Effector memory CD4-positive, alpha-beta T cell (primary cell): ENCODE results near the gene HEXA.
"Not testable (repeated sequence)": the region's sequence is repeated elsewhere in the genome, so short reads cannot be mapped to it uniquely, and the experiment has no call there.

ENCODE experiments used
- DNase-seq, 3 donors: peaks; one replicate each; pipeline ENCODE4 v3.0.0-alpha.2; 2020
- H3K27ac ChIP-seq: 2 replicates; pipeline ENCODE4 v1.7.0; 2013; ENCODE audit warnings: mild to moderate bottlenecking, low read length, moderate library complexity; ENCODE audit not compliant: insufficient read depth, poor library complexity, severe bottlenecking
- H3K27me3 ChIP-seq: replicated peaks from 2 replicates; pipeline ENCODE4 v1.7.0; 2013; ENCODE audit warnings: mild to moderate bottlenecking, low read length; ENCODE audit not compliant: insufficient read depth, control insufficient read depth, poor library complexity, severe bottlenecking
- H3K36me3 ChIP-seq: 2 replicates; pipeline ENCODE4 v1.7.0; 2013; ENCODE audit warnings: mild to moderate bottlenecking, low read length, moderate library complexity; ENCODE audit not compliant: control insufficient read depth, insufficient read depth
- H3K4me1 ChIP-seq: 2 replicates; pipeline ENCODE4 v1.7.0; 2013; ENCODE audit warnings: low read length, mild to moderate bottlenecking; ENCODE audit not compliant: control insufficient read depth, insufficient read depth, poor library complexity, severe bottlenecking
- H3K4me3 ChIP-seq: 2 replicates; pipeline ENCODE4 v1.7.0; 2013; ENCODE audit warnings: low read length, low read depth, mild to moderate bottlenecking; ENCODE audit not compliant: insufficient read depth, poor library complexity, severe bottlenecking
- H3K9me3 ChIP-seq: 2 replicates; pipeline ENCODE4 v1.7.0; 2013; ENCODE audit warnings: mild to moderate bottlenecking, low read length, moderate library complexity; ENCODE audit not compliant: control insufficient read depth

HEXA gene

DNA sequence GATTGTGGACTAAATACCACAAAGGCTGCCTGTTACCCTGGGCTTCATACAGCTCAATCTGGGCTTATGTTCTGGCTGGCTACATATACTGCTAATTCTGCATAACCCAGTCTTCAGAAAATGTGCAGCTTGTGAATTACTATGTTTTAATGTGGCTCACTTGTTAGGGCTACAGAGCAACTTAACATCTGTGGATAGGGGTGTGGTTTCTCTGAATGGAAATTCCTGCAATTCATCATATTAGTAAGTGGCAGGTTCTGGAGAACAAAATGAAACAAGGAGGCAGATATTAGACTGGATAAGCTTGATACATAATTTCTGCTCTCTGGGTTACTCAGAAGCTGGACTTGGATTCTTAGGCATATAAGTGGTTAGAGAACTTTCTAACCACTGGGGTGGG is 29.0 kb upstream of the HEXA start:
- no peak for DNase-seq
- no peaks in the 10 kb centered on the region for H3K9me3 ChIP-seq

DNA sequence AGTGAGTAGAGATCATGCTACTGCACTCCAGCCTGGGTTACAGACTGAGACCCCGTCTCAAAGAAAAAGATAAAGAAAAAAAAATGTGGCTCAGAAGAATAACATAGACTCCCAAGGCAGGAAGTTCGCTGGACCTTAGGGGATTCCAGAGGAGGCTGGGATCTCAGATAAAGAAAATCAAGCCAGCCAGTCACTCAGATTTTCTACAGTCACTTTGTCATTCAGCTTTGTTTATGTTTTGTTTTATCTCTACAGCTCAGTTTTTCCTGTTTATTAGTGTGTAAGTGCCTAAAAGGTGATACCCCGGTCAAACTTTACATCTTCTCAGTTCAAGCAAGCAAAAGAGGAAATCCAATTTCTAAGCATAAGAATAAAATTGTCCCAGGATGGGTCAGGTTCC is 28.5 kb upstream of the HEXA start:
- no peak for DNase-seq
- Histone ChIP-seq H3K27ac (no peak overlapping the region), H3K4me1 (no peaks in the 10 kb centered on the region), H3K4me3 (no peak overlapping the region), H3K36me3 (no peaks in the 10 kb centered on the region), H3K9me3 (no peaks in the 10 kb centered on the region), H3K27me3 (no peaks in the 10 kb centered on the region)

More for the DNA sequence above, 29.0 kb upstream of the HEXA start:
- Histone ChIP-seq H3K27me3 (no peaks in the 10 kb centered on the region), H3K27ac (no peak overlapping the region), H3K4me3 (no peak overlapping the region), H3K36me3 (no peaks in the 10 kb centered on the region), H3K4me1 (no peaks in the 10 kb centered on the region)

DNA sequence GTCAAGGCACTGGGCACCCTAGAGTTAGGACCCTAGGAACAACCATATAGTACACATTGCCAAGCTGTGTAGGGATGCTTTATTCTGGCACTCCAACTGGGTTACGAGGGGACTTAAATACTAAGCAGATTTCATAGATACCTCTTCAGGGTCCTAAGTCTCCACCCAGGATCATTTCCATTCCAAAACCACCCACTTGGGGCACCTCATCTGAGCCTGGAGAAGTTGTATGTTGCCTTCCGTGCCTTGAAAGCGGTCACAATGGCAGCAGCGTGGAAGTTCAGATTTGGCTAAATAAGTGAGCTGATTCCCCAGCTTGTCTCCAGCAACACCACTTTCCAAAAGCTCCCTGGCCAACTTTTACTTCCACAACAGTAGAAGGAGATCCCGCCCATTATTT is 26.9 kb upstream of the HEXA start:
- H3K27ac ChIP-seq = no peak overlapping the region
- H3K36me3 ChIP-seq = no peaks in the 10 kb centered on the region
- H3K4me1 ChIP-seq = no peaks in the 10 kb centered on the region
- no peaks in the 10 kb centered on the region for H3K9me3 ChIP-seq
- H3K27me3 ChIP-seq = no peaks in the 10 kb centered on the region
- DNase-seq = no peak
- no peak overlapping the region for H3K4me3 ChIP-seq

DNA sequence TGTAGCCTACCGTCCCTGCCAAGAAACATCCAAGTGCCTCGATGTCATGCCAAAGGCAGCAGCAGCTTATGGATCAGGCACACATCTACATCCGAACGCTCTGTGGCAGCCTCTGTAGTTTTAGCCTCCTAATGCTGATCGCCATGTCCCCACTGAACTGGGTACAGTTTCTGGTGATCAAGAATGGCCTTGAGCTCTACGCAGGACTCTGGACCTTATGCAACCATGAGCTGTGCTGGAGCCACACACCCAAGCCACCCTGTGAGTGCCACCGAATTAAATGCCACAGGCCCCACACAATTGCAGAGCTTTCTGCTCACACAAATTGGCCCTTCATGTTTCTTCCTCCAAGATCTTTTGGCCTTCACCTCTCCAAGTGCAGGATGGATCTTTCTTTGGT is 22.8 kb upstream of the HEXA start:
- Histone ChIP-seq H3K27me3 (no peaks in the 10 kb centered on the region), H3K36me3 (no peaks in the 10 kb centered on the region), H3K9me3 (no peaks in the 10 kb centered on the region), H3K4me1 (no peaks in the 10 kb centered on the region), H3K27ac (no peak overlapping the region), H3K4me3 (no peak overlapping the region)
- no peak for DNase-seq

DNA sequence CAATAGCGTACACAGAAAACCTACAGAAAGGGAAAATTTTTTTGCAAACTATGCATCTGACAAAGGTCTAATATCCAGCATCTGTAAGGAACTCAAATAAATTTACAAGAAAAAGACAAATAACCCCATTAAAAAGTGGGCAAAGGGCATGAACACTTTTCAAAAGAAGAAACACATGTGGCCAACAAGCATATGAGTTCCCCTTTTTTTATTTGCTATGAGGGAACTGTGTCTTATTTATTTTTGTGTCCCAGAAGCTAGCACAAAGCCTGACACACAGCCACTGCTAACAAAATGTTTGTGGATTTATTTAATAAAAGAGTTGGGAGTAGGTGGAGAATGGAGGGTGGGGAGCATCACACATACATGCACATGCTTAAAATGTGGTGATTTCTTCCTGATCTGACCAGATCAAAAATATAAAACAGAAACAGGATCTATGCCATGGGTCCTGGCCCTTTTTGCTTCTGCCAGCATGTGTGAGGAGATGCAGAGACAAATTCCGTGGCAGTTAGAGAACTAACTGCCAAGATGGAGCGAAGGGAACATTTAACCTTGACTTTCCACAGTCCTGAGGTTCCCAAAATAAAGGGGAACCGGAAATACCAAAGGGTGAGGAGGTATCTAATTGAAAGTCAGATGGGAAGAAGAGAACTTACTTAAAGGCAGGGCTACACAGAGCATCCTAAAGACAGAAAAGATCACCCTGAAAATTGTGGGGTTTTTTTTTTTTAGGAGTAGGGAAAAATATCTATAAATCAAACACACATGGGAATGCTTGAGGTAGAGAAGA is 22.2 kb upstream of the HEXA start, which contains the start of gene TMEM202:
TSS of gene TMEM202 (plus strand) at position 510 of the 793 bp plus-strand sequence. CDS start at position 532, 22 bp downstream.
- DNase-seq = no peak
- no peaks in the 10 kb centered on the region for H3K4me1 ChIP-seq
- no peaks in the 10 kb centered on the region for H3K9me3 ChIP-seq
- no peaks in the 10 kb centered on the region for H3K36me3 ChIP-seq
- no peak within 1 kb of the TSS for H3K4me3 ChIP-seq
- H3K27ac ChIP-seq = no peak within 1 kb of the TSS
- no peaks in the 10 kb centered on the region for H3K27me3 ChIP-seq

DNA sequence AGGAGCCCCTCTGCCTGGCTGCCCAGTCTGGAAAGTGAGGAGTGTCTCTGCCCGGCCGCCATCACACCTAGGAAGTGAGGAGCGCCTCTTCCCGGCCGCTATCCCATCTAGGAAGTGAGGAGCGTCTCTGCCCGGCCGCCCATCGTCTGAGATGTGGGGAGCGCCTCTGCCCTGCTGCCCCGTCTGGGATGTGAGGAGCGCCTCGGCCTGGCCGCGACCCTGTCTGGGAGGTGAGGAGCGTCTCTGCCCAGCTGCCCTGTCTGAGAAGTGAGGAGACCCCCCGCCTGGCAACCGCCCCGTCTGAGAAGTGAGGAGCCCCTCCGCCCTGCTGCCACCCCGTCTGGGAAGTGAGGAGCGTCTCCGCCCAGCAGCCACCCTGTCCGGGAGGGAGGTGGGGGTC is 20.5 kb upstream of the HEXA start:
- not testable (repeated sequence) for H3K27me3 ChIP-seq, H3K36me3 ChIP-seq, H3K9me3 ChIP-seq, H3K4me3 ChIP-seq, DNase-seq, H3K27ac ChIP-seq, H3K4me1 ChIP-seq

DNA sequence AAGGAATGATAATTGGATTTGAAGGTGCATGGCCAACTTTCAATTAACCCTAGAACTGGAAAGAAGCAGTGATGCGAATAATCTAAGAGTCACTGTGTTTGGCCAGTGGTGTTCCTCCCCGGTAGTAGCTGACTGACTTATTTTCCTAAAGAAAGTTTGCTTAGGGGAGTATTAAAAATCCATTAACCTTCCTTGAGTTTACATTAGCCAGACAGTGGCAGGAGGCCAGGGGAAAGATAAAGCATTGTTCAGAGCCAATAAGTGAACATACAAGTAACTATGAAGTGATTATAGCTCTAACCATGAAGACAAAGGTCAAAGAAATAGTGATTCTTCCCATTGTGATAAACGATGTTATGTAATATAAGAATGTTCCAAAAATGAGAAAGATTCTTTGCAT is 13.4 kb upstream of the HEXA start:
- Histone ChIP-seq H3K4me1 (no peaks in the 10 kb centered on the region), H3K4me3 (no peak overlapping the region), H3K9me3 (no peaks in the 10 kb centered on the region), H3K27me3 (no peaks in the 10 kb centered on the region), H3K36me3 (no peaks in the 10 kb centered on the region), H3K27ac (no peak overlapping the region)
- no peak for DNase-seq

DNA sequence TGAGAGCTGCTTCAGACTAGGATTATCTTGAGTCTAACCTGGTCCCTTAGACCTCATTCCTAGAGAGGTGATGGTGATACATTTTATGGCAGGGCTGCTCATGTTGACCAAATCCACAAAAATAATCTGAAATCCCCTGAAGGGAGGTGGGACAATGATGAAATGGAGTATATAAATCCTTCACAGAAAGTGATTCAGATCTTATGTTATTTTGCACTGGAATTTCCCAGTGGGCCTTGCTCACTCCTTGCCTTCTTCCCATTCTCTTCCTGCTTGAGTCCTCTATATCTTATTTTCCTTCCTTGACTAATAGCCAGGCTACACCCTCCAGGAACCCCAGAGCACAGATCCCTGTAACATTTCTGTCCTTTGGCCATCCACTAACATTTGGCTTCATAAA is 11.9 kb upstream of the HEXA start:
- Histone ChIP-seq H3K36me3 (no peaks in the 10 kb centered on the region), H3K27me3 (no peaks in the 10 kb centered on the region), H3K4me3 (no peak overlapping the region), H3K9me3 (no peaks in the 10 kb centered on the region), H3K27ac (no peak overlapping the region), H3K4me1 (no peaks in the 10 kb centered on the region)
- DNase-seq = no peak

DNA sequence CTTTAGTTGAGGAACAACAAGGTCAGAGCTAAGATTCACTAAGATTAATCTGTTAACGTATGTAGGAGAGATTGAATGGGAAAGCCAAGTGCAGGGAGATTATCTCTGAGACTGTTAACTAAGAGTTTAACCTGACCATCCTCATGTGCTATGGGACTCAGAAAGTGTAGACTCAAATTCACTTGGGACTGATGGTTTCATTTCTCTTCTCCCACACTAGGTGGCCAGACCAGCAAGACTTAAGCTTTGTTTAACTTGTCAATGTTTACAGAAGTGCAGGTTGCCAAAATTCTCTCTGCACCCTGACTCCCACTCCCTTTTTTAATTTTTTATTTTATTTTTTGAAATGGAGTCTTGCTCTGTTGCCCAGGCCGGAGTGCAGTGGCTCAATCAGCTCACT is 6.3 kb upstream of the HEXA start:
- H3K4me1 ChIP-seq = peaks cover 3% of the 10 kb centered on the region
- H3K27me3 ChIP-seq = no peaks in the 10 kb centered on the region
- no peaks in the 10 kb centered on the region for H3K9me3 ChIP-seq
- no peak overlapping the region for H3K27ac ChIP-seq
- H3K36me3 ChIP-seq = no peaks in the 10 kb centered on the region
- no peak overlapping the region for H3K4me3 ChIP-seq
- no peak for DNase-seq

DNA sequence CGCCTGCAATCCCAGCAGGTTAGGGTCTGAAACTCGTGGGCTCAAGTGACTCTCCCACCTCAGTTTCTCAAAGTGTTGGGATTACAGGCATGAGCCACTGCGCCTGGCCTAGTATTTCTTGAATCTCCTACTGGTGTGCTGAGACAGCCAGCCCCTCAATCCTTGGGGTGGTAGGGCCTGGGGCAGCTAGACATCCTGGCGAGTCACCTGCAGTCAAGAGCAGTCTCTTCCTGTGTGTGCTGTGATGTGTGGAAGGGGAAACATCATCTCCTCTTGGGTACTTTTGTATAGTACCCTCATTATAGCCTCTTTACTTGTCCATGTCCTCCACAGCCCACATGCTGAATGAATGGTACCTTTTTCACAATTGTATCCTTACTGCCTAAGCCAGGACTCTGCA is 4.9 kb upstream of the HEXA start:
- Histone ChIP-seq H3K9me3 (no peaks in the 10 kb centered on the region), H3K27me3 (no peaks in the 10 kb centered on the region), H3K36me3 (no peaks in the 10 kb centered on the region), H3K4me1 (peaks cover 13% of the 10 kb centered on the region), H3K4me3 (no peak overlapping the region), H3K27ac (no peak overlapping the region)
- DNase-seq = no peak
